SK-N-SH (cell line): ENCODE results near the gene NLRP9.
A peak's percentile ranks its signal among the peaks of the same experiment; 100 is the strongest.

Experiments
- FOXM1 ChIP-seq: IDR thresholded peaks from 2 replicates; pipeline ENCODE4 v1.4.0; 2012; ENCODE audit warnings: low read depth, mild to moderate bottlenecking
- GABPA ChIP-seq: IDR thresholded peaks from 2 replicates; pipeline ENCODE4 v1.4.0; 2012; ENCODE audit warnings: low read depth, mild to moderate bottlenecking
- NRF1 ChIP-seq: IDR thresholded peaks from 2 replicates; pipeline ENCODE4 v1.6.1; 2012; ENCODE audit warnings: low read depth, mild to moderate bottlenecking, low read length
- RAD21 ChIP-seq: IDR thresholded peaks from 2 replicates; pipeline ENCODE4 v1.6.1; 2012; ENCODE audit warnings: mild to moderate bottlenecking, low read length
- REST ChIP-seq: IDR thresholded peaks from 2 replicates; pipeline ENCODE4 v1.6.1; 2012; ENCODE audit warnings: mild to moderate bottlenecking, low read depth, low read length, moderate library complexity
- SMC3 ChIP-seq: IDR thresholded peaks from 2 replicates; pipeline ENCODE4 v1.6.1; 2012; ENCODE audit warnings: low read depth, low read length, improper control_type of control experiment
- TAF1 ChIP-seq: IDR thresholded peaks from 2 replicates; pipeline ENCODE4 v1.6.1; 2012; ENCODE audit warnings: low read depth, mild to moderate bottlenecking, low read length, moderate library complexity, borderline replicate concordance
- TEAD4 ChIP-seq: IDR thresholded peaks from 2 replicates; pipeline ENCODE4 v1.4.0; 2012; ENCODE audit warnings: mild to moderate bottlenecking, borderline replicate concordance; ENCODE audit not compliant: insufficient read depth
- ZBTB33 ChIP-seq: IDR thresholded peaks from 2 replicates; pipeline ENCODE4 v1.4.0; 2012; ENCODE audit warnings: low read depth, borderline replicate concordance
- TF ChIP-seq, protein P1 (sequence below): fragments of 200-600 bp; sonication (generic); IDR thresholded peaks from 2 replicates; pipeline ENCODE4 v1.6.1; 2017; ENCODE audit warnings: antibody characterized with exemption, mild to moderate bottlenecking, moderate library complexity
- TF ChIP-seq, protein P2 (sequence below): IDR thresholded peaks from 2 replicates; pipeline ENCODE4; 2012

DNA sequence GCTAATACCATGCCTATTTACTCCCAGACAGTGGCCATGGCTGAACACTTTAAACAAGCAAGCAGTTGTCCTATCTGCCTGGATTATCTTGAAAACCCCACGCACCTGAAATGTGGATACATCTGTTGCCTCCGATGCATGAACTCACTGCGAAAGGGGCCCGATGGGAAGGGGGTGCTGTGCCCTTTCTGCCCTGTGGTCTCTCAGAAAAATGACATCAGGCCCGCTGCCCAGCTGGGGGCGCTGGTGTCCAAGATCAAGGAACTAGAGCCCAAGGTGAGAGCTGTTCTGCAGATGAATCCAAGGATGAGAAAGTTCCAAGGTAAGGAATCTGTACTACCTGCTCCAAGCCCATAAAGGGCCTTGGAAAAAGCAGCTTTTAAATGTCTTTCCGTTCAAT is 39.3 kb upstream of the NLRP9 start:
- no peak for TF ChIP-seq GABPA
- TF ChIP-seq, protein P1, sequence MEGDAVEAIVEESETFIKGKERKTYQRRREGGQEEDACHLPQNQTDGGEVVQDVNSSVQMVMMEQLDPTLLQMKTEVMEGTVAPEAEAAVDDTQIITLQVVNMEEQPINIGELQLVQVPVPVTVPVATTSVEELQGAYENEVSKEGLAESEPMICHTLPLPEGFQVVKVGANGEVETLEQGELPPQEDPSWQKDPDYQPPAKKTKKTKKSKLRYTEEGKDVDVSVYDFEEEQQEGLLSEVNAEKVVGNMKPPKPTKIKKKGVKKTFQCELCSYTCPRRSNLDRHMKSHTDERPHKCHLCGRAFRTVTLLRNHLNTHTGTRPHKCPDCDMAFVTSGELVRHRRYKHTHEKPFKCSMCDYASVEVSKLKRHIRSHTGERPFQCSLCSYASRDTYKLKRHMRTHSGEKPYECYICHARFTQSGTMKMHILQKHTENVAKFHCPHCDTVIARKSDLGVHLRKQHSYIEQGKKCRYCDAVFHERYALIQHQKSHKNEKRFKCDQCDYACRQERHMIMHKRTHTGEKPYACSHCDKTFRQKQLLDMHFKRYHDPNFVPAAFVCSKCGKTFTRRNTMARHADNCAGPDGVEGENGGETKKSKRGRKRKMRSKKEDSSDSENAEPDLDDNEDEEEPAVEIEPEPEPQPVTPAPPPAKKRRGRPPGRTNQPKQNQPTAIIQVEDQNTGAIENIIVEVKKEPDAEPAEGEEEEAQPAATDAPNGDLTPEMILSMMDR, result peak; percentile 32
- TF ChIP-seq, protein P2, sequence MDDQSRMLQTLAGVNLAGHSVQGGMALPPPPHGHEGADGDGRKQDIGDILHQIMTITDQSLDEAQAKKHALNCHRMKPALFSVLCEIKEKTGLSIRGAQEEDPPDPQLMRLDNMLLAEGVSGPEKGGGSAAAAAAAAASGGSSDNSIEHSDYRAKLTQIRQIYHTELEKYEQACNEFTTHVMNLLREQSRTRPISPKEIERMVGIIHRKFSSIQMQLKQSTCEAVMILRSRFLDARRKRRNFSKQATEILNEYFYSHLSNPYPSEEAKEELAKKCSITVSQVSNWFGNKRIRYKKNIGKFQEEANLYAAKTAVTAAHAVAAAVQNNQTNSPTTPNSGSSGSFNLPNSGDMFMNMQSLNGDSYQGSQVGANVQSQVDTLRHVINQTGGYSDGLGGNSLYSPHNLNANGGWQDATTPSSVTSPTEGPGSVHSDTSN, result no peak
- no peak for TF ChIP-seq SMC3
- TF ChIP-seq REST, result no peak
- TF ChIP-seq FOXM1, result no peak
- no peak for TF ChIP-seq TAF1
- TF ChIP-seq TEAD4, result no peak
- TF ChIP-seq NRF1, result no peak
- no peak for TF ChIP-seq RAD21
- TF ChIP-seq ZBTB33, result no peak
